ENCODE measurements around the gene SEC61B. TPM values are rescaled to one million over a fixed set of nuclear protein-coding genes. Genes with fewer than 3 reads are reported as not detected.
"Not testable (repeated sequence)": the region's sequence is repeated elsewhere in the genome, so short reads cannot be mapped to it uniquely, and the experiment has no call there.

Gene SEC61B
- total RNA-seq, 1 donor from 2014 or later, result 160 TPM

GRCh38 chr9:99235069-99235468, 13.0 kb downstream of the SEC61B start:
- intact Hi-C loops (cut with micrococcal nuclease), result no loop called here

DNA sequence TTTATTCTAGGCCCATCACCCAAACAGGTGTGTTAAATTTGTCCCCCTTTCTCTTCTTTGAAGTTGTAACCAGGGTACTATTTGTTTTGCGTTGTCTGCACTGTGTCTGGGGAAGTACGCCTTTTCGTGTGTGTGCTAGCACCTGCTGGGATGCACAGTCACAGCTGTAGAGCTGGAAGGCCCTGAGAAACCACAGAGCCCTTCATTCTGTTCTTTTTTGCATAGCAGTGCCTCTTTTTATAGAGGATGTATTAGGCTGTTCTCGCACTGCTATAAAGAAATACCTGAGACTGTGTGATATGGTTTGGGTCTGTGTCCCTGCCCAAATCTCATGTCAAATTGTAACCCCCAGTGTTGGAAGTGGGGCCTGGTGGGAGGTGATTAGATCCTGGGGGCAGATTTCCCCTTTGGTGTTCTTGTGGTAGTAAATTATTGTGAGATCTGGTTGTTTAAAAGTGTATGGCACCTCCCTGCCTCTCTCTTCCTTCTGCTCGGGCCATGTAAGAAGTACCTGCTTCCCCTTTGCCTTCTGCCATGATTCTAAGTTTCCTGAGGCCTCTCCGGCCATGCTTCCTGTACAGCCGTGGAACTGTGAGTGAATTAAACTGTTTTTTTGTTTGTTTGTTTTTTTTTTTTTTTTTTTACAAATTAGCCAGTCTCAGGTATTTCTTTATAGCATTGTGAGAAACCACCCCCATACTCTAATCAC, 14.0 kb downstream of the SEC61B start:
- intact Hi-C loops (cut with micrococcal nuclease), result no loop called here

- intact Hi-C loops (cut with micrococcal nuclease), result no loop called here
Observed at GRCh38 chr9:99237356-99237755, 15.3 kb downstream of the SEC61B start.

GRCh38 chr9:99237849-99238248, 15.8 kb downstream of the SEC61B start:
- intact Hi-C loops (cut with micrococcal nuclease), result not testable (repeated sequence)

GRCh38 chr9:99238331-99238730, 16.2 kb downstream of the SEC61B start:
- intact Hi-C loops (cut with micrococcal nuclease), result no loop called here

DNA sequence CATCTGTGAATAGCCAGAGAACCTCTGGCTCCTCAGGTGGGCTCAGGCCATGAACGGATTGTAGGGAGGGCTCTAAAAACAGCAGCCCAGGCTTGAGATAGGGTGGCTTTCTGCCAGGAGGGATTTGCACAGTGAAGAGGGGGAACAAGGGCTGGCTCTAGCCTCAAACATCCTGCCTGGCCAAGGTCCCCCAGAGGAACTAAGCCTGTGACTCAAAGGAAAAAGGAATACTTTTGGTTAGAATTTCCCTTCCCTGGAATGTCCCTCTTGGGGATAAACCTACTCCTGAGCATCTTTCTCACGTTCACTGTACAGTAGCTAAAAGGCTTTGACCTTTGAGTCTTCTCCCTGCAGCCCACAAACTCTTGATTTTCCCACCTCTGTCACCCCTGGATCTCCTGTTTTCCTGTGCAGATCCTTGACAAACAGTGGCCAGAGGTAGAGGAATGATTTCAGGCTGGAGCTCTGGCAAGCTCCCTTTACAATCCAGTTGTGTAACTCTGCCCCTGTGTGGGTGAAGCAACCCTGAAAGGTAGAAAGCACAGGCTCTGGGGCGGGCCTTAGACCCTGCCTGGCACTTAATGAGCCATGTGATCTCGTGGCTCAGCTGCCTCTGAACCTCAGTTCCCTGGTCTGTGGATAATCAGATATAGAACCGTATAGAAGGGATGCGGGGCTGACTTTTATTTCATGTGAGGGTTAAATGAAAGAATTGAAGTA, 17.4 kb downstream of the SEC61B start:
- intact Hi-C loops (cut with micrococcal nuclease), result no loop called here

GRCh38 chr9:99241106-99241505, 19.0 kb downstream of the SEC61B start:
- intact Hi-C loops (cut with micrococcal nuclease), result no loop called here

- intact Hi-C loops (cut with micrococcal nuclease), result no loop called here
Observed at GRCh38 chr9:99244344-99245260, 22.5 kb downstream of the SEC61B start.

GRCh38 chr9:99249619-99250018, 27.5 kb downstream of the SEC61B start:
- intact Hi-C loops (cut with micrococcal nuclease), result loop anchor here (5.0 kb wide), 1 partner anchor 67 kb away; no protein-coding TSS in a partner anchor

- intact Hi-C loops (cut with micrococcal nuclease), result loop anchor here (5.0 kb wide), 1 partner anchor 69 kb away; no protein-coding TSS in a partner anchor
Observed at GRCh38 chr9:99251157-99251556, 29.1 kb downstream of the SEC61B start.

GRCh38 chr9:99253134-99253533, 31.1 kb downstream of the SEC61B start:
- intact Hi-C loops (cut with micrococcal nuclease), result loop anchor here (5.0 kb wide), 1 partner anchor 71 kb away; no protein-coding TSS in a partner anchor

GRCh38 chr9:99253772-99254431, 31.8 kb downstream of the SEC61B start:
- intact Hi-C loops (cut with micrococcal nuclease), result loop anchor here (1.0 to 5.0 kb wide), 2 partner anchors 32 to 72 kb away; partner anchors contain the start of gene SEC61B

- intact Hi-C loops (cut with micrococcal nuclease), result no loop called here
Observed at GRCh38 chr9:99255651-99256050, 33.6 kb downstream of the SEC61B start.

DNA sequence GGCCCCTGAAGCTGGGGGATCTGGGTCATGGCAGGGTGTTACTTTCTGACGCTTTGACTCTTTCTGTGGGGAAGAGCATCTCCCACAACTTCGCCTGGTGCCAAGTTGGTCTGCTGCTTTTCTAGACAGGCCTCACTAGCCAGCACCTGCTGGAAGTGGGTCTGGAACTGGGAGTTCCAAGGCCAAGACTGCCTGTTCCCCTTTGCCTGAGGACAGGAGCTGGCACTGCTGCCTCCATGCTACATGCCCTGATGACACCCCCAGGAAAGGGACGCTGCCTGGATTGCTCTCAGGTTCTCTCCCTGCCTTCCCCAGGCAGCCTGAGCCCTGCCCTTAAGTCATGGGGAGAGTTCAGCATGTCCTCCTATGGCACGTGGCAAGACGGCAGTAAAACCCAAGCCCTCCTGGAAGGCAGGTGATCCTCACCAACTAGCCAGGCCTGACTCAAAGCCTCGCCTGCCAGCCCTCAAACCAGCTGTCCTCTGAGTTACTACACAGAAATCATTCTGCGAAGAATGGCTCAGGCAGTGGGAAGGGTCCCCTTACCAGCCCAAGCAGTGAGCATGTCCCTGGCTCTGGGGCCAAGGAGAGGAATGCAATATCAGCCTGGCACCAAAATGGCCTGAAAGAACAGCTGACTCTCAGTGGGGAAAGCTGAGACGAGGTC, 35.8 kb downstream of the SEC61B start:
- intact Hi-C loops (cut with micrococcal nuclease), result no loop called here

DNA sequence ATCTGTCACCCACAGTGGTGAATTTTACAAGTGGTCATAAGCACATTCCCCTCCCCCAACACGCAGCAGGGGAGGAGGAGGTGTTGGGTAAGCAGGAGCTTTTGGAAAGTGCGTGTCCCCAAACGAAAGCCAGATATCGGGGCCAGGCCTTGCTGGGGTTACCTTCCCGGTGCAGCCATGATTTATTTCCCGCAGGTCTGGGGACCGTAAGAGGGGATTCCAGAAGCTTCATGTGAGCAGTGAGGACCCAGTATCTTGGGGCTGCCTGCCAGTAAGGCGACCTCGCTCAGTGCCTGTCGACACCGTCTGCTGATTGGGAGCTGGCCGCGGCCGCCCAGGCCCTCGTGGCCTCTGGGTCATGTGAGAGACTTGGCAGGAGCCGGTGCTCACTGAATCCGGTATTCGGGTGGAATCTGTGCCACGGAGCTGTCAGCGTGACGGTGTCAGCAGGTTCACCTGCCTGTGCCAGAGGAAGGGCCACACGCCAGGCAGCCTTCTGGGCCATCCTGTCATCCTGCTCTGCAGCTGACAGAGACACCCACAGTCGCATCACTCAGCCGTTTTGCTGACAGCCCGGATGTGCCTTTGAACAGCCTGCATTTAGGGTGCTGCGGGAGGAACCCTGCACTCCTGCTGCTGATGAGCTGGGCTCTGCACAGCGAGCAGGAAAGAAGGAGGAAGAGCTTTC, 37.3 kb downstream of the SEC61B start:
- intact Hi-C loops (cut with micrococcal nuclease), result no loop called here

DNA sequence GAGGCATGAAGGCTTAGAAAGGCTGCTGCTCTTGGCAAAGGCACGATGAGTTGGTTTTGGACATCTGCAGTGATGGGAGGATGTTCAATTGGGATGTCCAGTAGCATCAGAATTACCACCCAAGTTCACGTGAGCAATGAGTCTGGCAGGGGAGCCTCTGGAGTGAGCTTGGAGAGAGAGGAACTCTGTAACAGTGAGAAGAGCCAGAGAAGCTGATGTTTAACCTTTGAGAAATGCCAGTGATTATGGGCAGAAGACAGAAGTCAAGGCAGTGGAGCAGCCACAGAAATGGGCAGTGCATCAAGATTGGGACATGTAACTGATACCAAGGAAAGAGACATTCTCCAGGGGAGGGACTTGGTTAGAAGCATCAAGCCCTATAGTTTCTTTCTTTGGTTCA, 39.8 kb downstream of the SEC61B start:
- intact Hi-C loops (cut with micrococcal nuclease), result loop anchor here (10.0 kb wide), 1 partner anchor 953 kb away; no protein-coding TSS in a partner anchor

DNA sequence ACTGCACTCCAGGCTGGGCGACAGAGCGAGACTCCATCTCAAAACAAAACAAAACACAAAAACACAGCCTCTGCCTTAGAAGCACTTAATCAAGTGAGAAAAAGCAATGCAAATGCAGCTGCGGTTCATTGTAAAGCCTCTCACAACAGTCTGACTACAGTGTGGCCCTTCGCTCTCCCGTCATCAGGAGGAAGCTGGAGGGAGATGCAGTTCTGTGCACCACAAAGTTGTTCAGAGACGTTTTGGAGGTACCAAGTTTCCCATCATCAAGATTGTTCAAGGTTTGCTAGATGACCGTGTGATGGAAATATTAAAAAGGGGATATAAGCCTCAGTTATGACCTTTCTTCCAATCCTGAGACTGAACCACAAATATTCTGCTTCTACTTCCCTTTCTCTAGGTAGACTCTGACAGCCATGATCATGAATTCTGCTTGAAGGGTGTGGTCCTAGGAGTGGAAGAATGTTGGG, 40.9 kb downstream of the SEC61B start:
- intact Hi-C loops (cut with micrococcal nuclease), result loop anchor here (10.0 kb wide), 1 partner anchor 952 kb away; no protein-coding TSS in a partner anchor

GRCh38 chr9:99264070-99264680, 42.1 kb downstream of the SEC61B start:
- intact Hi-C loops (cut with micrococcal nuclease), result loop anchor here (10.0 kb wide), 1 partner anchor 951 kb away; no protein-coding TSS in a partner anchor

DNA sequence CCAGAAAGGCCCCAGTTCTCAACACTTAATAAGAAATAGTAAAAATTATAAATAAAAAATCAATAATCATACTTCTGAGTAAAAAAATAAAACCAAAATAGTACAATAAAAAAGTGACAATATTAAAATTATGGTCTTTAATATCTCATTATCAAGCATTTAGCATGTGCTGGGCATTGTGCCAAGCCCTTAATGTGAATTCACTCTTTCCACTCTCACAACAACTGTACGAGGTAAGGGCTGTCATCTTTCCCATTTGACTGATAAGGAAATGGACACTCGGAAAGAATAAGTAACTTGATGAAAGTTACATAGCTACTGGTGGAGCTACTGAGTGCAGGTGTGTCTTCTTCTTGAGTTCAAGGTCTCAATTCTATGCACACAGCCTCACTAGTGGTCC, 43.6 kb downstream of the SEC61B start:
- intact Hi-C loops (cut with micrococcal nuclease), result loop anchor here (5.0 to 10.0 kb wide), 4 partner anchors 557 to 1057 kb away; partner anchors contain the start of gene NR4A3

Data from T-helper 2 cell treated with Interferon-gamma antibody and Interleukin-4, amounts not matched to agents 100 ng/mL and 5 ng/mL, for 36 hours (primary cell).